HepG2 (cell line): ENCODE data around the gene CD302.

ENCODE experiments used
- AFF4 ChIP-seq: sonication (generic); formaldehyde crosslinking; IDR thresholded peaks from 2 replicates; pipeline ENCODE4 v1.4.0; 2020; ENCODE audit warnings: missing genetic modification reagents
- HDAC2 ChIP-seq: sonication (generic); formaldehyde crosslinking; IDR thresholded peaks from 2 replicates; pipeline ENCODE4 v1.4.0; 2020; ENCODE audit warnings: missing genetic modification reagents
- MAFK ChIP-seq, 2 experiments: IDR thresholded peaks in 1 of 2; conservative IDR thresholded peaks in 1 of 2; 2 replicates each; pipeline ENCODE4 v1.6.1; 2011; ENCODE audit warnings: improper control_type of control experiment in 2 of 2, low read length in 2 of 2
- MXI1 ChIP-seq: IDR thresholded peaks from 3 replicates; pipeline ENCODE4 v1.6.1; 2012; ENCODE audit warnings: low read depth, low read length, inconsistent platforms, borderline replicate concordance
- NFYB ChIP-seq: sonication (generic); formaldehyde crosslinking; IDR thresholded peaks from 2 replicates; pipeline ENCODE4 v1.4.0; 2020; ENCODE audit warnings: missing genetic modification reagents
- NFYC ChIP-seq: IDR thresholded peaks from 2 replicates; pipeline ENCODE4 v1.6.1; 2016; ENCODE audit warnings: missing genetic modification reagents, missing compliant biosample characterization
- PBX2 ChIP-seq: IDR thresholded peaks from 2 replicates; pipeline ENCODE4 v1.6.1; 2016; ENCODE audit warnings: control low read depth
- REPIN1 ChIP-seq: sonication (generic); formaldehyde crosslinking; IDR thresholded peaks from 2 replicates; pipeline ENCODE4 v1.8.0; 2022; ENCODE audit warnings: missing genetic modification reagents, low read depth, mild to moderate bottlenecking, borderline replicate concordance
- SALL2 ChIP-seq: sonication (generic); formaldehyde crosslinking; IDR thresholded peaks from 2 replicates; pipeline ENCODE4 v1.8.1; 2023; ENCODE audit warnings: mild to moderate bottlenecking, missing genetic modification reagents, inconsistent platforms
- ZFP36 ChIP-seq: fragments of 150-350 bp; IDR thresholded peaks from 2 replicates; pipeline ENCODE4 v1.6.1; 2018; ENCODE audit warnings: borderline replicate concordance, low read length, low read depth; ENCODE audit not compliant: partially characterized antibody

- TF ChIP-seq ZFP36 (no peak), PBX2 (CRISPR knock-in tag) (no peak), NFYB (no peak), AFF4 (CRISPR knock-in tag) (no peak), MXI1 (no peak), MAFK (conservative IDR thresholded peaks at IDR 0.05 in 1 of 2, IDR thresholded peaks at IDR 0.05 in 1 of 2; ENCODE audit: low read length in 2 of 2) (no peak), REPIN1 (no peak), HDAC2 (CRISPR knock-in tag) (no peak), SALL2 (CRISPR knock-in tag) (no peak), NFYC (no peak)
These were observed 49.9 kb downstream of the CD302 start for GRCh38 chr2:159748089-159748488.
